GM21529 (cell line): ENCODE measurements around the gene GGTLC1.
A peak's percentile ranks its signal among the peaks of the same experiment; 100 is the strongest.

ENCODE experiments used
- ATAC-seq: cut with Tn5 transposase; IDR thresholded peaks from one replicate; pipeline ENCODE4 v1.9.1; 2021; ENCODE audit not compliant: unreplicated experiment

The GGTLC1 gene

DNA sequence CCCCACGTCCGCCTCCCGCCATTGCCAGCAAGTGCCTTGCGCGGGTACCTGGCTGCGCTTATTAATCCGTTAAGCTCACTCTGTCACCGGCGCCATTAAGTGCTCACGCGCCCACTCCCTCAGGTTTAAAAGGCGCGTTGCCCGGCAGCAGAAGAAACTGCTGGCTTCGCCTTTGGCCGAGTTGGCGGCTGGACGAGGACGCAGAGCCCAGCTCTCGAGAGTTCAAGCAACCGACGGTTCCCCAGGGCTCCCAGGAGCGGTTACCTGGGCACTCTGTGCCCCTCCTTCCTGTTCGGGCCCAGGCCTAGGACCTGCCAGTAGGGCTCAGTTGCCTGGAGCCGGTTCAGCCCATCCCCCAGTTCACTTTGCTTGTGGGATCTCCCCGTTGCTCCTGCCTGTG, at the start of gene GGTLC1:
TSS of gene GGTLC1 (minus strand) at position 219 of the 400 bp plus-strand sequence. CDS start 2,168 bp downstream, outside the sequence.
- ATAC-seq = no peak

DNA sequence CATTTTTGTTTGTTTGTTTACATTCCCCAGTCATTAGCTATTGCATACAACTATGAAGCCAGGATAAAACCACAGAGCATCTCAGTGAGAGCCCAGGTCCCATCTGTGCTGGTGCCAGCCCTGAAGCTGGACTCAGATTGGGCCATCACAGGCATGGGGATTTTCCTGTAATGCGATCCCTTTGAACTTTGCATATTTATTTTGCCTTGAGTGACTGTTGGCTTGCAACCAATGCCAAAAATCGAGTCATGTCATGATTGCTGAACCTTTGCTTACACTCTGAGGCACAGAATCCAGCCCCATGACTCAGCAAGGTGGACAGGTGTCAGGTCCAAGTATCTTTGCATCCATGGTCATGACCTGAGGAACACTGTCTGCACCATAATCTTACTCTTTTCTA, 46.2 kb upstream of the GGTLC1 start:
- ATAC-seq = no peak

DNA sequence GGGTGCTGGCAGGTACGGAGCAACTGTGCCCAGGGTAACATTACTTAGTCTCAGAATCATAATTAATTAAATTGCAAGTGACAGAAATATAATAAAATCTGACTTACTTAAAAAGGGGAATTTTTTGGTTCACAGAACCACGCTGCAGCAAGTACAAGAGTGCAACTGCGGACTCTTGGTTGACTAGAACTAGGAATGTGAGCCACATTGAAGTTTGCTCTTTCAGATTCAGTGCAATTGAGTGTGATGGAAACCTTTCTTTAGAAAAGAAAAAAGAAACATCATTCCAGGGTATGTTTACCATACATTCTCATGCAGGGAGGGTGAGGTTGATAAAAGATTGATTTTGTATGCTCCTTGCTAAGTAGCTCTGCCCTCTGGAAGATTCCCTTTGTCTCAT, 45.0 kb upstream of the GGTLC1 start:
- ATAC-seq = no peak

DNA sequence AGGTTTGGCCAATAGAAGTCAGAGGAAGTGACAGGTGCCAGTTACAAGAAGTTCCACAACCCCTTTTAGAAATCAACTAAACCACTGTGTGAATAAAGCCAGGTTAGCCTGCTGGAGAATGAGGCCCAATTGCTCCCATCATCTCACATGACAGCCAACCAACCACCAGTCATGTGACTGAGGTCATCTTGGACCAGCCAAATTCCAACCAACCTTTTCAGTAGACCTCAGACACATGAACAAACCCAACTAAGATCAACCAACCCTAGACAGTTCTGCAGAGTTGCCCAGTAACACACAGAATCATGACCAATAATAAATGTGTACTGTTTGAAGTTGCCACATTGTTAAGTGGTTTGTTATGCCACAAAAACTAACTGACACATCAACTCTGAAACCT, 44.6 kb upstream of the GGTLC1 start:
- no peak for ATAC-seq

DNA sequence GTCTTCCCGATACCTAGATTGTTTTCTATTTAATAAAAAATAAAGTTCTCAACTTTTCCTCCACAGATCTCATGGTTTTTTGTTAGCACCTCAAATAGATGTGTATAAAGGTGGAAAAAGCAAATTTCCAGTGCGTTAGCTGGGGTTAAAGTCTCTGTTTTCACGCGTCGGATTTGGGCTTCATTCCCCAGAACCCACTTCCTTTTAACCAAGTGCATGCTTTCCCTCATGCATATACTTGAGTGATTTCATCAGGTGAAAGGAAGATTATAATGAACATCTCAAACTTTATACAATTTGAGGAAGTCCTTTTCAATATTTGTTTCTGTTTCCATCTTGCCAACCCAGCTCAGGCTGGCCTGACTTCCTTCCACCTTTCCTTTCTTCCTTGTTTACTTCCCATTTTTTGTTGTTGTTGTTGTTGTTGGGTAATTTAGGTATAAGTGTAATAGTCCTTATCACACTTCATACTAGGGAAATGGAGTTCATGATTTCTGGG, 43.9 kb upstream of the GGTLC1 start:
- no peak for ATAC-seq

DNA sequence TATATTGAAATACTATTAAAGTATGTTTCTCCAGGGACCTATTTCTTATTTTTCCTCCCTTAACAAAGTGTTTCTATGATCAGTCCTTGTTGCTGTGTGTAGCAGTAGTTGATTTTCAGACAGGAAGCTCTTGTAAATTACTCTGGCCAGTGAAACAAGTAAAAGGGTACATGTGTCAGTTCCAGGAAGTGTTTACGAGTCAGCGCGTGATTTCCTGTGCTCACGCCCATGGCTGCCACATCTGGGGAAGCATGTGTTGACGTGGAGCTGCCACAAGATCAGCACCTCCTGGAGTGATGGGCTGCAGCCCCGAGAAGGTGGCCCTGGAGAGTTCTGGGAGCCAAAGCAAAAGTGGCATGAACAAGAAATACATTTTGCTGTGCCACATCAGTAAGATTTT, 38.6 kb upstream of the GGTLC1 start:
- peak; percentile 80 for ATAC-seq

DNA sequence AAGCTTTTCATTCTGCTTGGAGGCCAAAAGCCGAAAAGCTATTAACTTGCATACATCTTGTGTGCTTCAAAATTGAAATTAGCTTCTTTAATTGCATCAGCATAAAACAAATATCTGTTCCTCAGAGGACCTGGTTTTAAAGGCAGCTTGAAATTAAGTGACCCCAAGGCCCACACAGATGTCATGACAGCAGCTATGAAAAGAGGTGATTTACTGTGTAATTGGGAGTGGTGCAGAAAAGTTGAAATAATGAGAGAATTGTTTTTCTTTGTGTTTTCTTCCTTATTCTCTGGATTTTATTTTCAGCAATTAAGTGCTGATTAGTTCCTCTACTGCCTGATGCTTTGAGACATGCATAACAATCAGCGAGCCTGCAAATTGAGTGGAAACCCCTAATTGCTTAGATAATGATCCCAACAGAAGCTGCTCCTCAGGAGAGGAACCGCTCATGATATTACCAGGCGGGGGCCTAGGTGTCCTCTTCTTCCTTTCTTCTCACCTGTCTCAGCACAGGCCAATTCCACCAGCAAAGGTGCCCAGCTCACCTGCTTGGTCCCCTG, 34.1 kb upstream of the GGTLC1 start:
- ATAC-seq = no peak

DNA sequence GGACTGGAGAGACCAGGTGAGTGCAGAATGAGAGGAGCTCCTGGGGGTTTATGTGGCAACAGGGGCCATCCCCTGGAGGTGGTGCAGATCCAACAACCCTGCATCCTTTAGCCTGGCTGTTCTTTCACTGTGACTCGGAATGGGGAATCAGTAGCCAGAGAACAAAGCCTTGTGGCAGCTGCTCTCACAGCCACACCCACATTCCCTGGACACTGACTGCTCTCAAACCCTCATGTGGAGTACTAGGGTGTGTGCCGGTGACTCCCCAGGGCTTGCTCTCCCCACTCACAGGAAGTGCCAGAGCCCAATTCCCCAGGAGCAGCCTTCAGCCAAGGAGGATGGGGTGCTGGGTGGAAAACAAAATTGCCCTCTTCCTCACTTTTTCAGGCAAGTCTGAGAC, 30.2 kb upstream of the GGTLC1 start:
- no peak for ATAC-seq

DNA sequence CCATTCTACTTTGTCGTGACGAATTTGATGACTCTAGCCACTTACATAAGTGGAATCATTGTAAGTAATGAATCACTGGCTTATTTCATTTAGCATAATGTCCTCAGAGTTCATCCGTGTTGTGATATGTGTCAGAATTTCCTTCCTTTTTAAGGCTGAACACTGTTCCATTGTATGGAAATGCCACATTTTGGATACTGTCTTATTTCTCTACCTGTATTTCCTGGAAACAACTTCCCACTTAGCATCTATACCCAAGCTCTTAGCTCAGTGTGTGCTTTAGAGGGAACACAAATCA, 28.8 kb upstream of the GGTLC1 start:
- ATAC-seq = no peak

DNA sequence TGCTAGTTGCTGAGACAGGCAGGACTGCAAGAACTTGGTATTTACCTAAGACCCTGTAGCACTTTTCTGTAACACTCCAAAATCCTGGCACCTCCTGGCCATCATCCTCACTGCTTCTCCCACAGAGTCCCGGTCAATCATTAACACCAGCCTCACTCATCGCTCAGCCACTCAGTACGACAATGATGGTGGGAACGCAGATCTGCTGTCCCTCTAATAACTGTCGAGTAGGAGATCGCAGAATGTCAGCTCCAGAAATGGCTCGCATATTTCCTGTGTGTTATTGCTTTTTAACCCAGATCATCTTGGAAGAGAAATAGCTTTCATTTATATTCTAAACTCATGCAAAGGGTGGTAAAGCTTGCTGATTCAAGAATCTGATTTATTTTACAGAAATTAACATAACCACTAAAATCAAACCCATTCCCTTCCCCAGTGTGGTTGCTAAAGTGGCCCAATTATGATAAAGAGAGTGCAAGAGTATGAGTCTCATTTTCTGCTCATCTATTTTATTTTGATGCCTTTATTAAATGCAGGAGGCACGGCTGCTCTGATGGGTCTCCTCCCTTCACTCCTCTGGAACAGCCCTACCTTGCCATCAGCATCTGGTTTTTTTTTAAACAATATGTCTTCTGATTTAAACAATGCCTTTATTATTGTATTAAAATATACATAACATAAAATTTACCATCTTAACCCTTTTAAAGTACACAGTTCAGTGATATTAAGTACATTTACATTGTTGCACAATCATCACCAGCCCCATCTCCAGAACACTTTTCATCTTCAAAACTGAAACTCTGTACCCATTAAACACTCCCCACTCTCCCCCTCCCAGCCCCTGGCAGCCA, 28.3 kb upstream of the GGTLC1 start:
- no peak for ATAC-seq

DNA sequence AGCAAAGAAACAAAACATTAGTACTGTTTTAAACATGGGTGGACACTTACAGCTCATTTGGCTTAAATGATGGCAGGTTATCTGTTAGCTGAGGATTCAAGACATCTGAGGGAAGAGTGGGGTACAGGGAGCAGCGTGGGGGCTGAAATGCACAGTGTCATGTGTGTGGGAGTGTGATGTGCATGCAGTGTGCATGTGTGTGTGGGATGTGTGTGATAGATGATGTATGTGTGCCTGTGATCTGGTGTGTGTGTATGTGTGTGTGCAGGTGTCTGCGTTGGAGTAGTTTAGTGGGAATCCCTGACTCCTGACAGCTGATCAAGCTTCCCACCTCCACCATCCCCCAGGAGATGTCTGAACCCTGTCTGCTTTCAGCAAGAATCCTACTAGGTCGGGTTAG, 25.4 kb upstream of the GGTLC1 start:
- ATAC-seq = no peak

DNA sequence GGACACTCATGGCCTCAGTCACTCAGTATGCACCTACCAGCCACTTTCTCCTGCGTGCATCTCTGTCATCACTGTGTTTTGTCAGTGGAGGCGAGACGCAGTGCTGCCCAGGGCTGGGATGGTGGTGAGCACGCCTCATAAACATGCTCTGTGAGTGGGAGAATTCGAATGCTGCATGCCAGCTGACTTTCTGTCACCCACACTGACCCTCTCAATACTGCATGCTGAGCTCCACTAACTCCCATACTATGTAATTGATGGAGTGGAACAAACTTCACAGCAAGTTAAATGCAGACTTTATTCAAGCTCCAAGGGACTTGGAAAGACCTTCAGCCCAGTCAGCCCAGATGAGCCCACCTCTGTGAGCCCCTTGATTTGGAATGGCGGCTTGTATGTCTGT, 22.7 kb upstream of the GGTLC1 start:
- no peak for ATAC-seq

DNA sequence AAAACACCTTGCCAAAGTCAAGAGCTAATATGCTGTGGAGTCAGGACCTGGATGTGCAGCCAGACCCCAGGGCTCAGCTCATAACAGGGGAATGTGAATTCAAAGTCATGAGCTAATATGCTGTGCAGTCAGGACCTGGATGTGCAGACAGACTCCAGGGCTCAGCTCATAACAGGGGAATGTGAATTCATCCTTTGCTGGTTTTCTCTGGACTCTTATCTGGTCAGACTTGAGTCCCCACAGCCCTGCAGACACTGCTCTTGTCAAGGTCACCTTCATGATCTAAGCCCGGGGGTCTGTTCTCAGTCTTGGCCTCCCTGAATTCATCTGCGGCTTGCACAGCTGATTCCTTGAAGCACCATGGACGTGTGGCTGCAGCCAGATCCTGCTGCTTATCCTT, 19.2 kb upstream of the GGTLC1 start:
- no peak for ATAC-seq

DNA sequence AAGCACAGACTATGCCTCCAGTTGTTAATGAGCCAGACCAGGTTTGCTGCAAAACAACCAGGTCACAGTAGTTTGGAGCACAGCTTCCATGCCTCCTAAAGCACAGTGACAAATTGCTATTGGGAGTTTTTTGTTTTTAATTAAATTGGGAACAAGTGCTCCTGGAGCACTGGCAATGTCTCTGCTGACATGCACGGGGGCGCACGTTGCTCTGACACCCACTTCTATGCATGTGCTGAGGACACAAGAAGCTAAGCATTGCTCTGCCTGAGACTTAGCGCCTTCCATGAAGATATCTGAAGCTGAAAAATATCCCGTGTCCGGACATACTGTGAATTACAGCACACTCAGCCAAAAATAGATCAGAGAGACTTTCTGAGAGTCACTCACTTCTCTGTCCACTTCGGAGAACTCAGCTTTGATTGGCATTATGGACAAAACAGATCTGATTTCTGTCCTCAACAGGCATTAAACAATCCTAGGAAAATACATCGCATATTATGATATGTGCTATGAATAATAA, 18.6 kb upstream of the GGTLC1 start:
- ATAC-seq = no peak

DNA sequence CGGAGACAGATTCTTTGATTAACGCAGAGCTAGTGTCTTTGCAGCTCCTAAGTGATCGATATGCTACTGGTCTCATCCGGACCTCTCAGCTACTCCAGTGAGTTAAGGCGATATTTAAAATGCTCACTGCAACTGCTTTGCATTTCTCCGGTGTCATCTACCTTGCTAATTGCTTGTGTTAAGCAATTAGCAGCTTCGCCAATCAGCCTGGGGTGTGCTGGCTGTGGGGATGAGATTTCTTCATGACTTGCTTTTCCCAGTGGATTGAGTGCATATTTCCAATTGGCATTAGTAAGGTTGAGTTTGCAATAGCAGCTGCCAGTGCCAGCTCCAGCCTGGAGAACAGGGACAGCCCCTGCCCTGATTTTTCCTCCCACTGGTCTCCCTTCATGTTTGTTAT, 18.0 kb upstream of the GGTLC1 start:
- no peak for ATAC-seq

DNA sequence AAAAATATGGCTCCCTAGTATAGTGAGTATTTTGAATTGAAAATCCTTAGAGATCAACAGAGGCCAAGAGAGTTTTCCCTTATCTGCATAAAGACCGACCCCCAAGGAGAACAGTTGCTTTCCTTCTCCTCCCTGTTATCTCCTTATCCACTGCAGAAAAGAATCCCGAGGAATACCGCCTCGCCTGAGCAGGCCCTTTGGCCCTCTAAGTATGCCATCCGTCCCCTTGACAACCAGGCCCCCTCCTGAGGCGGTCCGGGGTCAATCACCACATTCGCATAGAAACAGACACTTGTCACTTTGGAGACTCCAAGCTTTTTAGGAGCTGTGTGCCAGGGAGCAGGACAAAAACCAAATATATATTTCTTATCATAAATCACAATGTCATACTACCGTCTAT, 15.9 kb upstream of the GGTLC1 start:
- no peak for ATAC-seq

DNA sequence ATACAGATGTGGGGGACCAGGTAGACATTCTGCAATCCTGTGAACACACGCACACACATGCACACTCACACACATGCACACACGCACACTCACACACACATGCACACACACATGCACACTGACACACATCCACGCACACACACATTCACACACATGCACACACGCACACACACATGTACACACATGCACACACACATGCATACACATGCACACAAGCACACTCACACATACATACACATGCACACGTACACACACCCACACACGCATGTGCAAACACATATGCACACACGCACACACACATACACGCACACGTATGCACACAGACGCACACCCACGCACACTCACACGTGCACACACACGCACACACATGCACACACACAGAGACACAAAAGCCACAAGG, 14.3 kb upstream of the GGTLC1 start:
- no peak for ATAC-seq

DNA sequence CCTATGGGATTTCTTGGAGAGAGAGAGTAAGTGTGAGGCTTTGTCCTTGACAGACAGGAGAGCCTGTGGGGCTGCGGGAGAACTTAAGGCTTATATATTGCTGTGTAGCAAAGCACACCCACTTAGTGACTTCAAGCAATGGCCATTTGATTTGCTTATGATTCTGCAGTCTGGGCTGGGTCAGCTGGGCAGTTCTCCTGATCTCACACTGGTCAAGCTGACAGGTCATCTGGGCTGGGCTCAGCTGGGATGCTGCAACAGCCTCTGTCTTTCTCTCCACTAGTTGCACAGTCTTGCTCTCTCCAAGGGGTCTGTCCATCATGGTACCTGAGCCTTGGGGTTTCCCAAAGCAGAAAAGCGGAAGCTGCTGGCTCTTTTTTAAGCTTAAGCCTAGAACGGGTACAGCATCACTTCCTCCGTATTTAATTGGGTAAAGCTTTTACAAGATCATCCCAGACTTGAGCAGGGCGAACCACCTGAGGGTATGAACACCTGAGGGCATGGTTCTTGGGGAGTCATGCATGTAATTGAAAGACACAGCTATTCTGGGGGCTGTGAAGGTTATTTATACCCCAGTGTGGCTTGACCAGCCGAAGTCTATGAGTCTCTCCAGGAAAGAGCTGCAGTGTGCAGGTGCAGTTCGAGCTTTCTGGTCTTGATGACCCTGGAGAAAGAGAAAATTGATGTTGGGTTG, 13.3 kb upstream of the GGTLC1 start:
- ATAC-seq = no peak

DNA sequence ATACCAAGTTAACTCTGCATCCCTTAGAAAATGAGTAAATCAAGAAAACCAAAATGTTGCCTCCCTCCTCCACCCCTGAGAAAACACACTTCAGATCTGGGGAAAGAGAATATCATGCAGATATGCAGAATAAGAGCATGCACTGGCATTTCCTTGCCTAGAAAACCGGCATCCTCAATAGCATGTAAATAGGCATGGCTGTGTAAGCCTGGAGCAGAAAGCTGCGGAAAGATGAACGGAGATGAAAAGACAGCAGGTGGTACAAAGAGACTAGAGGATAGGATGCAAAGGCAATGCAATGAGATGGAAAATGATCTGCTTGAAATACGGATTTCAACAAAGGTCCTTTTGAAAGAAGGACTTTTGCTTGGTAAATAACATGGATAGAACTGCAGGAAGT, 10.3 kb upstream of the GGTLC1 start:
- ATAC-seq = no peak

DNA sequence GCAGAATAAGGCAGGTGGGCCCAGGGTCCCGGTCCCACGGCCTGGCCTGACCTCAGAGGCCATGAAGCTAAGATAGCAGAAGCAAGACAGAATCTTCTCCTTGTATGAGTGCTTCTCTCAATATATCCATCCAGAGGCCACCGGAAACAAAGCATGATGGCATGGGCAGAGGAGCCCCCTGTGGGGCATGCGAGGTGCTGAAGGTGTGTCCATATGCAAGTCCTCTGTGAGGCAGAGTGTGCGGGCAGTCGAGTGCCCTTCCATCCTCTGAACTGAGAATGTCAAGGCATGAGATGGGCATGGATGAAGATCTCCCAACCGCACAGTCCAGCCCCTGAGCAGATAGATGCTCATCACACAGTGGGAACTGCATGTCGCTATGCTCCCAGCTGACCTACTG, 9.8 kb upstream of the GGTLC1 start:
- no peak for ATAC-seq

DNA sequence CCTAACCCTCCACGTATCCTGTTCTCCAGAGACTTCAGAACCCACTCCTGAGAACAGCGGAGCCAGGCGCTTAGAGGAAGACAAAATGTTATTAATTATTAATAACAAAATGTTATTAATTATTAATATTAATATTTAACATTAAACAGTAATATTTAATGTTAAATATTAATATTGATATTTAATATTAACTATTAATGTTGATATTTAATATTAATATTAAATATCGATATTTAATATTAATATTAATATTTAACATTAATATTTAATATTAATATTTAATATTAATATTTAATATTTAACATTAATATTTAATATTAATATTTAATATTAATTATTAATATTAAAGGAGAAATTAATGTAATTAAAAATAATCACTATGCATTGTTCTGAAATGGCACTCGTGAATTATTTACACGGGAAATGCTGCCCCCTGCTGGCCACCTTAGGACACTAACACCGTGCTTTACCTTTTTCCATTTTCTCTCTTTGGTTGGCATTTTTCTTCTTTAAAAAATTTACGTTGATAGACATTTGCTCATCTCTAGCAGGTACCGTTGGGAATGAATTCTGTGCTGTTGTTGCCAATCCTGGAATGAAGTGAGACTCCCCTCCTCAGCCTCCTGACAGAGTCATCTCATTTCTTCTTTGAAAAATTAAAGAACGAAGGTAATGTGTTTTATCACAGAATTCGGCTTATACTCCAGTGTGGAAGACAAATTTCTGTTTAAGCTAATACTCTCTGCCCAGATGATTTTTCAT, 7.5 kb upstream of the GGTLC1 start:
- ATAC-seq = no peak
